Colonic mucosa (tissue), 4 donors: Measurements from ENCODE around the gene ST7. TPM values are rescaled to one million over a fixed set of nuclear protein-coding genes. Genes with fewer than 3 reads are reported as not detected.

ENCODE experiments used
- DNase-seq: peaks from one replicate; pipeline ENCODE4 v3.0.0-alpha.2; 2020
- H3K27ac ChIP-seq: fragments of 200-600 bp; one replicate; pipeline ENCODE4 v1.8.0; 2021
- H3K27me3 ChIP-seq: fragments of 200-600 bp; one replicate; pipeline ENCODE4 v1.8.0; 2021
- H3K36me3 ChIP-seq: fragments of 200-600 bp; one replicate; pipeline ENCODE4 v1.8.0; 2021
- H3K4me1 ChIP-seq: fragments of 200-600 bp; one replicate; pipeline ENCODE4 v1.8.0; 2021; ENCODE audit warnings: mild to moderate bottlenecking
- H3K4me3 ChIP-seq: fragments of 200-600 bp; one replicate; pipeline ENCODE4 v1.8.0; 2021
- H3K9ac ChIP-seq, 2 donors: one replicate each; pipeline ENCODE4 v1.7.0; 2013; ENCODE audit warnings: control low read depth in 2 of 2, low read depth in 2 of 2, low read length in 2 of 2
- H3K9me3 ChIP-seq: fragments of 200-600 bp; one replicate; pipeline ENCODE4 v1.8.0; 2021
- intact Hi-C: fragments of 100-400 bp; cut with DNase I; formaldehyde crosslinking; loops from one replicate; pipeline ENCODE4 v1.14.1; 2022
- total RNA-seq, 2 donors: library from RNA; stranded (reverse); fragmentation: NEBNext Ultra II Directional in 1 of 2; extraction: Animal tissue kit (Norgen Biotek cat#: 25700) in 1 of 2; gene quantifications; one replicate each; pipeline ENCODE4 v1.2.1, GENCODE V29; 2021
- TF ChIP-seq, protein P1 (sequence below): fragments of 200-600 bp; IDR thresholded peaks from one replicate; pipeline ENCODE4 v1.8.0; 2022; ENCODE audit warnings: antibody characterized with exemption, mild to moderate bottlenecking
- donor health status: healthy.
- donor health status: DM: no; HTN: no; CAD: no.
- donor health status: DM: no; HTN: no; CAD: no.

The ST7 gene
- total RNA-seq, 2 donors from 2014 or later = 10.6 to 12.2 TPM

DNA sequence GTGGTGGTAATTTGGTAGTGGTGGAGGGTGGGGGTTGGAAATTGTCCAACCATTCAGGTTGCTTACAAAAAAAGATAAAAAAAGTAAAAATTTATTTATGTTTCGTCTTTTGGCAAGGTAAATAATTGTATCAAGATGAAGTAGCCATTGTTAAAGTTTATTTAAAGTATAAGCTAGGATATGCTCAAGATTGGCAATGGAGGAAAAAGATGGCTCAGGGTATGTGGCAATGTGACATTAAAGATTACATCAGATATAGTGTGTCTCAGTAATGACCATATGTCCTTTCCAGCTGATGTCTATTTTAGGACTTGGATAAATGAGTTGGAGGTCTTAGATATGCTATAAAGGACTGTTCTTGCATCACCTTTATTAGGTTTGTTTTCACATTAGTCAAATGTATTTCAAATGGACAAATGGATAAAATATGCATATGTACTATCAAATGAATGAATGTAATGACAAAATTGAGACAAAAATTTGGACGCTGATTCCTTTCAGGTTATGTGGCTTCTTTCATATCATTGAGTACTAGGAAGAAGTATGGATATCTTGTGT lies 60.9 kb downstream of the ST7 start:
- H3K4me1 ChIP-seq = no peaks in the 10 kb centered on the region
- no peaks in the 10 kb centered on the region for H3K9me3 ChIP-seq
- intact Hi-C loops = no loop called here
- H3K27me3 ChIP-seq = no peaks in the 10 kb centered on the region
- TF ChIP-seq, protein P1, sequence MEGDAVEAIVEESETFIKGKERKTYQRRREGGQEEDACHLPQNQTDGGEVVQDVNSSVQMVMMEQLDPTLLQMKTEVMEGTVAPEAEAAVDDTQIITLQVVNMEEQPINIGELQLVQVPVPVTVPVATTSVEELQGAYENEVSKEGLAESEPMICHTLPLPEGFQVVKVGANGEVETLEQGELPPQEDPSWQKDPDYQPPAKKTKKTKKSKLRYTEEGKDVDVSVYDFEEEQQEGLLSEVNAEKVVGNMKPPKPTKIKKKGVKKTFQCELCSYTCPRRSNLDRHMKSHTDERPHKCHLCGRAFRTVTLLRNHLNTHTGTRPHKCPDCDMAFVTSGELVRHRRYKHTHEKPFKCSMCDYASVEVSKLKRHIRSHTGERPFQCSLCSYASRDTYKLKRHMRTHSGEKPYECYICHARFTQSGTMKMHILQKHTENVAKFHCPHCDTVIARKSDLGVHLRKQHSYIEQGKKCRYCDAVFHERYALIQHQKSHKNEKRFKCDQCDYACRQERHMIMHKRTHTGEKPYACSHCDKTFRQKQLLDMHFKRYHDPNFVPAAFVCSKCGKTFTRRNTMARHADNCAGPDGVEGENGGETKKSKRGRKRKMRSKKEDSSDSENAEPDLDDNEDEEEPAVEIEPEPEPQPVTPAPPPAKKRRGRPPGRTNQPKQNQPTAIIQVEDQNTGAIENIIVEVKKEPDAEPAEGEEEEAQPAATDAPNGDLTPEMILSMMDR = no peak
- H3K9ac ChIP-seq = no peak overlapping the region
- H3K27ac ChIP-seq = no peak overlapping the region
- DNase-seq = no peak
- H3K36me3 ChIP-seq = no peaks in the 10 kb centered on the region
- H3K4me3 ChIP-seq = no peak overlapping the region

DNA sequence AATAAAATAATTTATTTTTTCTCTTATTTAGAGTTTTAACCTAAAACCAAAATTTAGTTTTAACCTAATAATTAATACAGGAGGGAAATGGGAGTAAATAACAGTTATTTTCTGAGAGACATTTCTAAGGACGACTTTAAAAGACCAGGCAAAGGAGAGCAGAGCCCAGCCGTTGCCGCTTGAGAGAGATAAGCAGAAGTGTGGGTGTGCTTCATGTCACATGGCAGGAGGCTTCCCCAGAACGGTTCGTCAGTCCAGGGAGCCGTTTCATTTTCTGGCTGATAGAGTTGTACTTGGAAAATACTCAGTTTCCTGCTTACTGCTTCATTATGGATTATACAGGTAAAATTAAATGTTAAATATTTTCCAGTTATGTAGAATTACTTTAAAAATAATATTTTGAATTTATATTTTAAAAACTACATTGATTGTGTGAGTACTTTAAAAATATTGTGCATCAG lies 61.4 kb downstream of the ST7 start:
- no peak overlapping the region for H3K9ac ChIP-seq
- no peaks in the 10 kb centered on the region for H3K4me1 ChIP-seq
- TF ChIP-seq, protein P1 = no peak
- H3K4me3 ChIP-seq = no peak overlapping the region
- no peaks in the 10 kb centered on the region for H3K27me3 ChIP-seq
- DNase-seq = peak; percentile 40
- intact Hi-C loops = no loop called here
- H3K9me3 ChIP-seq = no peaks in the 10 kb centered on the region
- H3K27ac ChIP-seq = no peak overlapping the region
- H3K36me3 ChIP-seq = no peaks in the 10 kb centered on the region

DNA sequence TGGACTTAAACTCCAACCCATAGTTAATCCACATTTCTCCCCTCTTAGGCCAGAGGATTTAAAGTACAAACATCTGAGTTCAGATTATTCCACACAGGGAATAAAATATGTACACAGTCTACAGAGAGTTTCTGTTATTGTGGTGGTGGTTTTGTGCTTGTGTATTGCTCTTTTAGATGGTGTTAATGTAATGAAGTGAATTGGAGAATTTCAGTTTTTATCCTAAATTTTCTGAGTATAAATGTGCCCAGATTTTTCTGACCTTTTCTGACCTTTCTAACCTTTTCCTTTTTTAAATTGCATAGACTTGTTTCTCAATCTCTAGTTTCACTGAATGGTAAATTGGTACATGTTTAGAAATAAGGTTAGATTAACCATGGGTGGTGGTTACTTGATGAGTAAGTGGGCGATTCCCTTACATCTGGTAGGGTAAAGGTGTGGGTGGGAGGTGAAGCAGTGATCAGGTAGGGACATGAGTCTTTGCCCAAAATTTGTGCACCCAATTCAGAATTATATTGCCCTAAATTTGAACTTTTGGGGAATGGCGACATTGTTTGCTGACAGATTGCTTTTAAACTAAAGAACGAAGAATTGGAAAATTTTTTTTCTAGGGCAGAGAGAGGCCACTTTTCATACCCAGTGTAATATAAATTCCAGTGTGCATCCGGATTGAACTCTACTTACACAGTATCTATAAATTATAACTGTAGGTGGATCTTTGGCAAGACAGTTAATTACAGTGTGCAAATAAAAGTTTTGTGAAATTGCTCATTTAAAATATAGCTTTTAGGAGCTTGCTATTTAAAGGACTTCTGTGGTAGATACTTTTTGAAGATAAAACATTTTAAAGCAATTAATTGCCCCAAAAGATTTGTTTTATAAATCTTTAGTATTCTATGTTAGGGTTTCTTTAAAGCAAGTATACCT lies 62.2 kb downstream of the ST7 start:
- DNase-seq = no peak
- H3K9ac ChIP-seq = no peak overlapping the region
- H3K36me3 ChIP-seq = no peaks in the 10 kb centered on the region
- intact Hi-C loops = no loop called here
- H3K27me3 ChIP-seq = no peaks in the 10 kb centered on the region
- no peak overlapping the region for H3K27ac ChIP-seq
- H3K4me1 ChIP-seq = no peaks in the 10 kb centered on the region
- no peaks in the 10 kb centered on the region for H3K9me3 ChIP-seq
- H3K4me3 ChIP-seq = no peak overlapping the region
- TF ChIP-seq, protein P1 = no peak

DNA sequence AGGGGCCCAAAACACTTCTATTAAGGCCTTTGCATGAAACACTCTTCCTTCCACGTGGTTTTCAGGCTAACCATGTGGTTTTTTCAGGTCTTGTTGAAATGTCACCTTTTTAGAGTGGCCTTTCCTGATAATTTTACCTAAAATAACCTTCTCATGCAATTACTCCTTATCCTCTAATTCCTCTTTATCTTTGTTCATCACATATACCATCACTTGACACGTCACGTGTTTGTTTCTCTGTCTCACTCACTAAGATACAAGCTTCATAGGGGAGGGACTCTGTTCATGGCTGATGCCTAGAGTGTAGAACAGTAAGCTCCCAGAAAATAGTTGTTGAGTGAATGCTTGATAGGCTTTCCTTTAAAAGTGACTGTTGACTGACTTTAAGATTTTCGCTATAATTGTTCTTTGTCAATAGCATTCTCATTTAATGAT lies 63.7 kb downstream of the ST7 start:
- intact Hi-C loops = no loop called here
- DNase-seq = no peak
- Histone ChIP-seq H3K27ac (no peak overlapping the region), H3K36me3 (no peaks in the 10 kb centered on the region), H3K27me3 (no peaks in the 10 kb centered on the region), H3K9ac (no peak overlapping the region), H3K4me1 (no peaks in the 10 kb centered on the region), H3K9me3 (no peaks in the 10 kb centered on the region), H3K4me3 (no peak overlapping the region)
- TF ChIP-seq, protein P1 = no peak

DNA sequence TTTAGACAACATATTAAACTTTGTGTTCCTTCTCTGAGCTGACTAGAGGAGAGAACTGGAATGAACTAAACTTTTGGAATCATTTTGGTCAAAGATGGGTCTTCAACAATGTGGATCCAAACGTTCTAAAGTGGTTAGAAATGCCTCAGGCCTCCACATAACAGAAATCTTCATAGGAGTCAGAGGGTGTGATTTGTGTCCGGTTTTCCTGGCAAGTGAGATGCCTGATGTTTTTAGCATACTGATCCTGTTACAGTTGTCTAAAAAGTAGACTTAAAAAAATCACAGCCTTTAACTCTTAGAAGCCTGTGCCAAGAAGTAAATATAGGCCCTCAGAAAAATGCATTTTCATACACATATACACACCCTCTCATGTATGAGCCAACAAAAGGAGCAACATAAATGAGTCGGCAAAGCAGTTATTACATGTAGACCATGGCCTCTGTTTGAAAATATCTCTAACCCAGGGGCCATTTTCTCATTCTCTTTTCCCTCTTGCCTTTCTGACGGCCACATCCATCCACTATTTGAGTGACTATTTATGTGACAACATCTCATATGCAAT lies 64.5 kb downstream of the ST7 start:
- H3K9ac ChIP-seq = no peak overlapping the region
- no peak for DNase-seq
- no peaks in the 10 kb centered on the region for H3K4me1 ChIP-seq
- H3K36me3 ChIP-seq = no peaks in the 10 kb centered on the region
- intact Hi-C loops = no loop called here
- no peak overlapping the region for H3K4me3 ChIP-seq
- H3K27me3 ChIP-seq = no peaks in the 10 kb centered on the region
- H3K27ac ChIP-seq = no peak overlapping the region
- TF ChIP-seq, protein P1 = no peak
- H3K9me3 ChIP-seq = no peaks in the 10 kb centered on the region
